T-helper 2 cell (primary cell): ENCODE measurements around the gene TMEM130.
"Not testable (repeated sequence)": the region's sequence is repeated elsewhere in the genome, so short reads cannot be mapped to it uniquely, and the experiment has no call there.

Source experiments
- DNase-seq, 5 experiments: peaks; one replicate each; pipeline versions ENCODE4 v3.0.0 to v3.0.0-alpha.2; 2012 to 2022

TMEM130 gene

DNA sequence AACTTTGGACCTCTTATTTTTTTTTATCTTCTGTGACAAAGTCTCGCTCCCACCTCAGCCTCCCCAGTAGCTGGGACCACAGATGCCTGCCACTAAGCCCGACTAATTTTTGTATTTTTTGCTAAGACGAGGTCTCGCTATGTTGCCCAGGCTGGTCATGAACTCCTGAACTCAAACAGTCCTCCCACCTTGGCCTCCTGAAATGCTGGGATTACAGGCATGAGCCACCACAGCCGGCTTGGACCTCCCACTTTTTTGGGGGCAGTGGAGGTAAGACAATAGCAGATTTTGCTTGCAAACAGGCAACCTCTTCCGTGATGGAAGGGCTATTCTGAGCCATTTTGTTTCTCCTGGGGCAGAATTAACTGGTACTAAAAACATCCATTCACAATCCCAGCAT lies 7.3 kb upstream of the TMEM130 start:
- no peak for DNase-seq

- no peak for DNase-seq
Measured at GRCh38 chr7:98875501-98875900, 5.7 kb upstream of the TMEM130 start.

DNA sequence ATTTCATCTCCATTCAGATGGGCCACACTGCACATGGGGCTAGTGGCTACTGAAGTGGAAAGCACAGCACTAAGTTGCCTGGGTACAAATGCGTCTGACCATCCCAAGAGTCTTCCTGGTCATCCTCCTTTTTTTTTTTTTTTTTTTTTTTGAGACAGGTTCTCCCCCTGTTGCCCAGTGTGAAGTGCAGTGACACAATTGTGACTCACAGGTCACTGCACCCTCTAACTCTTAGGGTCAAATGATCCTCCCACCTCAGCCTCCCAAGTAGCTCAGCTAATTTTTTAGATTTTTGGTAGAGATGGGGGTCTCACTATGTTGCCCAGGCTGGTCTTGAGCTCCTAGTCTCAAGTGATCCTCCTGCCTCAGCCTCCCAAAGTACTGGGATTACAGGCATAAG lies 5.1 kb upstream of the TMEM130 start:
- no peak for DNase-seq

GRCh38 chr7:98873610-98874009 lies 3.8 kb upstream of the TMEM130 start:
- not testable (repeated sequence) for DNase-seq

- peak in 1 of 5 experiments; percentile 57 for DNase-seq
Measured at GRCh38 chr7:98872328-98872924, 2.6 kb upstream of the TMEM130 start.

- DNase-seq = no peak
Measured at GRCh38 chr7:98870807-98871491, 1.1 kb upstream of the TMEM130 start.

- peak; percentile 15 to 67 (median 47) for DNase-seq
Measured at GRCh38 chr7:98870121-98870651, 372 bp upstream of the TMEM130 start.

DNA sequence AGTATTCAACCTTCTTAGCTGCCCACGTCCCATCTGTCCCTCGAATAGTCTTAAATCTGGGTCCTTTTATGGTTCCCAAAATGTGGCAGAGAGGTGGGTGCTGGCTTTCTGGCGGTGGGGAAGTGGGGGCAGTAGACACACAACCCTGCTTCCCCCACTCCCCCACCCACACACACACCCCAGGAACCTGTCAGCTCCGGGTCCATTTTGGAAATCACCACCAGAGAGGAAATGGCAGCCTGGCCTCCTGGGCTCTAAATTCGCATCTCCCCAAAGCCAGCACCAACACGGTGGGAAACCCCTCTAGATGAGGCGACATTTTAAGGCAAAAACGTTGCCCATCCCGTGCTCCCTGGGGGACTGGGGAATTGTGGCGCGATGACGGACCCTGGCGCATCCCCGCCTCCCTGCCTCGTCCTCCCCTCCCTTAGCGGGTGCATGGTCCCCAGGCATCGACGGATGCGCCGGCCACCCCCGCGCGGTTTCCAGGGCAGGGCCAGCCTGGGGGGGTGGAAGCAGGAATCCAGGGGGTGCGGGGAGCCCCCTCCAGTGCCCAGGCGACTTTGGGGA lies 702 bp downstream of the TMEM130 start:
- no peak for DNase-seq

GRCh38 chr7:98868450-98868849 lies 1.4 kb downstream of the TMEM130 start:
- no peak for DNase-seq

- DNase-seq = no peak
Measured at GRCh38 chr7:98866765-98867164, 3.0 kb downstream of the TMEM130 start.

DNA sequence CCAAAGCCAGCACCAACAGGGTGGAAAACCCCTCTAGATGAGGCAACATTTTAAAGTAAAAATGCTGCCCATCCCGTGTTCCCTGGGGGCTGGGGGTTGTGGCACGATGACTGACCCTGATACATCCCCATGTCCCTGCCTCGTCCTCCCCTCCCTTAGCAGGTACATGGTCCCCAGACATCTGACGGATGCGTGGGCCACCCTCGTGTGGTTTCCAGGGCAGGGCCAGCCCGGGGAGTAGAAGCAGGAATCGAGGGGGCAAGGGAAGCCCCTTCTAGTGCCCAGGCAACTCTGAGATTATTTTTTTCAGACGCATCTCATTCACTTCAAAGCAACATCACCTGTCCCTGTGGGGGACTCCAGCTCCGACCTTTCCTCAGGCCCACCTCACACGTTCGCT lies 3.5 kb downstream of the TMEM130 start:
- no peak for DNase-seq

DNA sequence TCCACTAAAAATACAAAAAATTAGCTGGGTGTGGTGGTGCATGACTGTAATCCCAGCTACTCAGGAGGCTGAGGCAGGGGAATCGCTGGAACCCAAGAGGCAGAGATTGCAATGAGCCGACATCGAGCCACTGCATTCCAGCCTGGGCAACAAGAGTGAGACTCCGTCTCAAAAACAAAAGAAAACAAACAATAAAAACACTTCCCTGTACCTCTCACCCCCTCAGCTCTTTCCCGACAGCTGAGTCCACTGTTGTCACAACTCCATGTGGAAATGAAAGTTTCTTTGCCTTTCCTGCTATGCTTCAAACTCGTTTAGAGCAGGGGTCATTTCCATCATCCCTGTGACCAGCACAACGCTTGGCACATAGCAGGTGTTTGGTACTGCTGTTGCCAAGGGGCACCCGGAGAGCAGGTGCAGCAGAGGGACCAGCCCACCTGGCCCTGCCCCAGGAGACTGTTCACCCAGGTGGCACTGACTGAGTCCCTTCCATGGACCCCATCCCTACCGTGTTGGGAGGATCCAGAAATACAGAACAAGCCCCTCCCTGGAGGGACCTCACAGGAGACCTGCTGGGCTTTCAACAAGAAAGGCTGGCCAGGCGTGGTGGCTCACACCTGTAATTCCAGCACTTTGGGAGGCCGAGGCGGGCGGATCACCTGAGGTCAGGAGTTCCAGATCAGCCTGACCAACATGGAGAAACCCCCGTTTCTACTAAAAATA lies 4.9 kb downstream of the TMEM130 start:
- DNase-seq = no peak

- no peak for DNase-seq
Measured at GRCh38 chr7:98863601-98864000, 6.2 kb downstream of the TMEM130 start.

- no peak for DNase-seq
Measured at GRCh38 chr7:98862716-98863420, 6.9 kb downstream of the TMEM130 start.

GRCh38 chr7:98862203-98862602 lies 7.6 kb downstream of the TMEM130 start:
- no peak for DNase-seq

DNA sequence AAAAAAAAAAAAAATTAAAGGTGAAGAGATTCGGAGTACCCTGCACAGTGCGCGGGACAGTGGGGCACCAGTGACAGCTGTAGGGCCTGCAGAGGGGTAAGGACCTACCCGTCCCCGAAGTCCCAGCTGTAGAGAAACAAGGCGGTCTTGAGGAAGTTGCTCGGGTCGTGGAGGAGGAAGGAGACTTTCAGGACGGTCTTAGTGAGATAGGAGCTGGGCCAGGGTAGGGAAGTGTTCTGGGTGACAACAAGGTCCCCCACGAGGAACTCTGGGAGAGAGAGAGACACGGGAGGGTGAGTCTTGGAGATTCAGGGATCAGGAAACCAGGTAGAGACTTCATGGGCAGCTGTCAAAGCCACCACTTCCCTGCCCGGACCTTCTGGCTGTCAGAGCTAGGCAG lies 9.7 kb downstream of the TMEM130 start:
- no peak for DNase-seq

GRCh38 chr7:98855610-98856422 lies 14.0 kb downstream of the TMEM130 start:
- DNase-seq = no peak

DNA sequence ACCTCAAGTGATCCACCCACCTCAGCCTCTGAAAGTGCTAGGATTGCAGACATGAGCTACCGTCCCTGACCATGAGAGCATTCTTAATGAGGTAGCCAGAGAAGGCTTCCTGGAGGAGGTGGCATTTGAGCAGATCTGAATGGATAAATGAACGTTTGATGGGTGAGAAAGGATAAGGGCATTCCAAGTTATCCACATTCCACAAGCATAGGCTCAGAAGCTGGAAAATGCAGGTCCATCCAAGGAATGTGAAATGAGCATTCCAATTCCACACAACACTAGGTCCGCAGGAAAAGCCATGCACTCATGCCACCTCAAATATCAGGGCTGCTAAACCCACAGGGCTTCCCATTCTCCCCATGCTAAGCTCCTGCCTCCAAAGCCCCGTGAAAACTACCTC lies 17.0 kb downstream of the TMEM130 start:
- no peak for DNase-seq

DNA sequence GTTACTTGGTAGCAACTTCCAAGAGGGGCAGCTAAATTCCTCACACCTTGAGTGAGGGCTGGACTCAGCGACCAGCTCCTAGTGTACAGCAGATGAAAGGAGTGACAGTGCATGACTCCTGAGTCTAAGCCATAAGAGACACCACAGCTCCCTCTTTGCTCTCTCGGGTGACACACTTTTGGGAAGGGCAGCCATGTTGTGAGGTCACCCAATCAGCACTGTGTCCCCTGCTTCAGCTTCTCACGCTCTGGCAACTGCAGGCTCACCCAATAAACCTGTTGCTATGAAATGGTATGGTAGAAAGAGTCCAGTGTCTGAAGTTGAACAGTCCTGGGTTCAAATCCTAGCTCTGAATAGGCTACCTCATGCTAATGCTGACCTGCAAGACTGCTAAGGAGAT lies 20.9 kb downstream of the TMEM130 start:
- no peak for DNase-seq

DNA sequence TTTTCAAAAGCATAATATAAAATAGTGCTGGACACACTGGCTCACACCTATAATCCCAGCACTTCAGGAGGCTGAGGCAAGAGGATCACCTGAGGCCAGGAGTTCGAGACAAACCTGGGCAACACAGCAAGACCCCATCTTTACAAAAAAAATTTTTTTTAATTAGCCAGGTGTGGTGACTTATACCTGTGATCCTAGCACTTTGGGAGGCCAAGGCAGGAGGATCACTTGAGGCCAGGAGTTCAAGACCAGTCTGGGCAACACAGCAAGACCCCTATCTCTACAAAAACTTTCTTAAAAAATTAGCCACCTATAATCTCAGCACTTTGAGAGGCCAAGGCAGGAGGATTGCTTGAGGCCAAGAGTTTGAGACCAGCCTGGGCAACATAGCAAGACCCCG lies 27.3 kb downstream of the TMEM130 start:
- not testable (repeated sequence) for DNase-seq

DNA sequence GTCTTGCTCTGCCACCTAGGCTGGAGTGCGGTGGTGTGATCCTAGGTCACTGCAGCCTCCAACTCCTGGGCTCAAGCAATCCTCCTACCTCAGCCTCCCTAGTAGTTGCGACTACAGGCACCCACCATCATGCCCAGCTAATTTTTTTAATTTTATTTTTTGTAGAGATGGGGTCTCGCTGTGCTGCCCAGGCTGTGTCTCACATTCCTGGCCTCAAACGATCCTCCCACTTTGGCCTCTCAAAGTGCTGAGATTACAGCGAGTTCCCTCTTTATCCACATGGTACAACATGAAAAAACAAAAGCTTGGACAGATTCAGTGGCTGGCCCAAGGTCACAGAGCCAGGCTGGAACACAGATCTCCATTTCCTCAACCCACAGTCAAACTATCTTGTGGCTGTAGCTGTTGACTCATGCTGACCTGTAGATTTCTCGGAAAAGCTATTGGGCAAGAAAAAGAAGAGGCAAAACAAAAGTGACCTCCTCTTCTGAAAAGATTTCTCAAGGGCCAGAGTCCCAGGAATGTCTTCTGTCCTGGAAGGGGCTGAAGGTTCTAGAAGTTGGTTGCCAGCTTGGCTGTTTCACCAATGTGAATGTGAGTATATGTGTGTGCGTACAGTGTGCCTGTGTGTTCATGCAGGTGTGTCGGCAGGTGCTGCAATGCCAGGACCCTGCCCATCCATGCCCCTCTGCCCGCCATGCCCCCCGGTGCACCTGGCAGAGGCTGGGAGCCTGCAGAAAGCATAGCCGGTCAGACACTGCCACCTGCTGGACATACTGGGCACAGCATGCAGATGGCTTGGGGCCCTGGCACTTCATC lies 28.4 kb downstream of the TMEM130 start:
- peak; percentile 10 to 56 (median 48) for DNase-seq
